WI38 (cell line): Measurements from ENCODE around the gene CADM3.

ENCODE experiments used
- H3K4me3 ChIP-seq: 2 replicates; pipeline ENCODE4 v1.5.1; 2011; ENCODE audit warnings: low read depth, mild to moderate bottlenecking, control low read depth, low read length
- TF ChIP-seq, protein P1 (sequence below): IDR thresholded peaks from 2 replicates; pipeline ENCODE4 v1.5.1; 2012; ENCODE audit warnings: low read depth, mild to moderate bottlenecking, control low read depth, low read length

The CADM3 gene

DNA sequence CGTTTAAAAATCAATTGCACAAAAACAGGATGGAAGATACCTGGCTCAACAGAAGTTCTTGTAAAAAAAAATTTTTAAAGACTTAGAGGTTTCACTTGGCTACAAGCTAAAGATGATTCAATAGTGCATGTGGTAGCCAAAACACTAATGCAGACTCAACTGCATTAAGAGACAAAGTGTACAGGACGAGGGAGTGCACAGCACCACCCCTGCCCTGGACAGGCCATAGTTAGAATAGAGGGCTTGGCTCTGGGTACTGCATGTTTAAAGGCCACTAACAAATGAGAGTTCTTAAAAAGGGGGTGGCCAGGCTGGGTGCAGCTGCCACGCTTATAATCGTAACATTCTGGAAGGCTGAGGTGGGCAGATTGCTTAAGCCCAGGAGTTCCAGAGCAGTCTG is 41.2 kb downstream of the CADM3 start:
- TF ChIP-seq, protein P1, sequence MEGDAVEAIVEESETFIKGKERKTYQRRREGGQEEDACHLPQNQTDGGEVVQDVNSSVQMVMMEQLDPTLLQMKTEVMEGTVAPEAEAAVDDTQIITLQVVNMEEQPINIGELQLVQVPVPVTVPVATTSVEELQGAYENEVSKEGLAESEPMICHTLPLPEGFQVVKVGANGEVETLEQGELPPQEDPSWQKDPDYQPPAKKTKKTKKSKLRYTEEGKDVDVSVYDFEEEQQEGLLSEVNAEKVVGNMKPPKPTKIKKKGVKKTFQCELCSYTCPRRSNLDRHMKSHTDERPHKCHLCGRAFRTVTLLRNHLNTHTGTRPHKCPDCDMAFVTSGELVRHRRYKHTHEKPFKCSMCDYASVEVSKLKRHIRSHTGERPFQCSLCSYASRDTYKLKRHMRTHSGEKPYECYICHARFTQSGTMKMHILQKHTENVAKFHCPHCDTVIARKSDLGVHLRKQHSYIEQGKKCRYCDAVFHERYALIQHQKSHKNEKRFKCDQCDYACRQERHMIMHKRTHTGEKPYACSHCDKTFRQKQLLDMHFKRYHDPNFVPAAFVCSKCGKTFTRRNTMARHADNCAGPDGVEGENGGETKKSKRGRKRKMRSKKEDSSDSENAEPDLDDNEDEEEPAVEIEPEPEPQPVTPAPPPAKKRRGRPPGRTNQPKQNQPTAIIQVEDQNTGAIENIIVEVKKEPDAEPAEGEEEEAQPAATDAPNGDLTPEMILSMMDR: no peak
- no peak overlapping the region for H3K4me3 ChIP-seq

DNA sequence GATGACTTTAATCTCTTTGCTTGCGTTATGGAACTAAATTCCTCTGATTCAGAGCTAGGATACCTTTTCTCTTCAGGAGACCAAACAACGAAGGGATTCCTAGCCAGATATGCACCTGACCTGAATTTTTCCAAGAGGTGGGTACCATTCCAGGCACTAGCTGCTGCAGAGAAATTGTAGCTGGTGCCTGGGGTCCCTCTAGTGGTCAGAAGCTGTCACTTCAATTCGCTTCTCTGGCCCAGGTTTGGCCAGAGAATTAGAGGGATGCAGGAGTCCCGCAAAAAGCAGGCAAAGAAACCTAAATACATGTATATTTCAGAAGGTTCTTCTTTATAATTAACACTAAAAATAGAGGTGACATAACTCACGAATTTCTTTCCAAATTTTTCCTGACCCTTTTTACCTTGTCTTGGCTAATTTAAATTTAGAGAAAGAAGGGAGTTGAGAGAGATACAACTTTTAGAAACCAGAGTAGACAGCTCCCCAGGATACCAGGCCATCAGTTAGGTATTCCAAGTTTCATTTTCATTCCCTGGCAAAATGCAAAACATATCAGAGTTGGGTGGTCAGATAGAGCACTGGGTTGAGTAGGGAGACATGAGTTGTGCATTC is 42.8 kb downstream of the CADM3 start:
- TF ChIP-seq, protein P1: peak; percentile 95

DNA sequence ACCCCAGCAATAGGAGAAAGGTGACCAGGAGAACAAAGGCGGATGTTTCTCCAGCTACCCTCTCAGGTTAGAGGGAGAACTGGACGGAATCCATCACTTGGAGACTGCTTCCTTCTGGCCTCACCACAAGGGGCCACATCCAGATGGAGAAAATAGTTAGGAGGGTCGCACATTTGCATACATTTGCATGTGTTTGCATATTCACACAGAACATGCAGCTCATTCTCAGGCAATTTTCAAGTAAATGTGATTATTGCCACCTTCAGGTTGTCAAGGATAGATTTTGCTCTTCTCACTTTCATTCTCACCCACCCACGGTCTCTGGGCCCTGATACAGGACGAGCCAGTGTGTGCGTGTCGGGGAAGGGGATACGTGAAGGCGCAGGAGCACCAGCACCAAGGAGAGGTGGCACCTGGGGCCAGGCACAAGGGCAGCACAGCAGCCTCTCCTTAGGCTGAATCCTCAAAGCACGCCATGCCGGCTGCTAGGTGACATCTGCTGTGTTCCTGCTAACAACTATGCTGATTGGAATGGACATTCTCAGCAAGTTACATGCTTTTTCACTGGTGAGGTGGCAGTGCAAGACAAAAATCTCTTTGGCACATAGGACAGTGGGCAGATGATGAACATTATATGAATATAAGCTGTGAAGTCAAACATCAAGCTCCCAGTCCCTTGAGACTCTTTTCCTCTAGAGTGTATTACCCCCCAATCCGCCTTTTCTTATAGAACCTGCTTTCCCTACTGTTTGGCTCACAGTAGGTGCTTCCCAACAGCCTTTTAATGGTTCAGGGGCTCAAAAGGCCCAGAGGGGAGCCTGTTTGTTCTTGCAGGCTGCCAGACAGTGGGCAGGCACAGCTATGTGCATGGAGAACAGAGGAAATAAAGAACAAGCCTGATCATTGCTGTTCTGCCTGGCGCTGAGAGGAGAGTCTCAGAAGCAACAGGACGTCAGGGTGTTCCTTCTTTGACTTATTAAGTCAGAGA is 47.5 kb downstream of the CADM3 start:
- H3K4me3 ChIP-seq: no peak overlapping the region
- TF ChIP-seq, protein P1: no peak

More for the DNA sequence above, 42.8 kb downstream of the CADM3 start:
- no peak overlapping the region for H3K4me3 ChIP-seq

DNA sequence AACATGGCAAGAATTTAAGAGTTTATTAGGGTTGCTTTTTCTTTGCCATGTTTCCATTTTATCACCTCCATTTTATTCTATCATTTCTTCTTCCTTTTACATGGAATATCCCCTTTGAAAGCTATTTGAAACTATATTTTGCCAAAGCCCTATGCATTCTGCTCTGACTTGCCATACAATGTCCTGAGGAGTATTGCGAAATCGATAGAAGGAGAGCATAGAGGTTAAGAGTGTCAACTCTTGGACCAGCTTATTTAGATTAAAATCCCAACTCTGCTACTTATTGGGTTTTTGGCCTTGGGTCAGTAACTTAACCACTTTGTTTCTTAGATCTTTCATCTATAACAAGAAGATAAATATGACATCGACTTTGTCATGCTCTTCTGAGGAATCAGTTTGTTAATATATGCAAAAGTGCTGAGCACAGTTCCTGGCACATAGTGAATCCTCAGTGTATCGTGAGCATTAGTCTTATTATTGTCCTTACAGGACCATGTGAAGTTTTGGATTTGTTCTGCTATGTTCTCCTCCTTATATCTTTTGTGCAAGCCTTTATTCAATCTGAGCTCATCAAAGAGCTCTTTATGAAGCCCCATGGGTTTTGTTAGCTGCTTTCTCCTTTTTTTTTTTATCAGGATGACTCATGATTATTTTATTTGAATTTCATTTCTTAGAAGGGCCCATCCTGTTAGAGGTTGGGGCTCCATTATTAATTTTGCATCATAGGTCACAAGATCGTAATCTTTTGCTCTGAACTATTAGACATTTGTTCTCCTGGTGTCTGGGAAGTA is 50.9 kb downstream of the CADM3 start:
- no peak overlapping the region for H3K4me3 ChIP-seq
- TF ChIP-seq, protein P1: no peak

DNA sequence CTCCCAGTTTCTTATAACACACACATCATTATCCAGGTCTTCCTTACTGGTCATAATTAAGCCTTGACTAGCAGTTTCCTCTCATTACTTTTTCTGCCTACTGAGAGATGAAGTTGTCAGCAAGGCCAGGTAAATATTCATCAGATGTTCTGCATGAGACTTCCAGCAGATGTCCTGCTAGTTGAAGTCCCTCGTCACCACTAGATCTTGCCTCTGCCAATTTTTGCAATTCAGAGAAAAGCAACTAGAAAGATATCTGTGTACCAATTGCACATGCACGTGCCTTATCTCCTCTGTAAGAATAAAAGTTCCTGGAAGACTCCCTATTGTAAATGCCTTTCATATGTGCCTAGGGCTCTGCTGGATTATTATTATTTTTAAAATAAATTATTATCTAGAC is 51.6 kb downstream of the CADM3 start:
- H3K4me3 ChIP-seq: no peak overlapping the region
- TF ChIP-seq, protein P1: no peak

DNA sequence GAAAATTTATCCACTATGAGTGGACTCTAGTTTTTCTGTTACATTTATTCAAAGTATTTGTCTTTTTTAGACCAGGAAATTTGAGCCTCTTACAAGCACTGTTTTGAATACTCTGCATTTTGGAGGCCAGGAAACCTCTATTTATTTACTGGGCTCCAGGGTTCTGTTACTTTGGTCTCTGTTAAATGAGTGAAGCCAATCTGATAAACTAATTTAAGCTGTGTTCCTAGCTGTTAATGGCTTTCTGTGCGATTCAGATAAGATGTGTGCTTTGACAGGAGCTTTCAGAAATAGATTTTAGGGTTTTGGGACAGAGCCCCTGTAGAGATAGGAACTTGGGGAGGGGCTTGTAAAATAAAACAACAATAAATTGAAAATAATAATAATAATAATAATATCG is 57.1 kb downstream of the CADM3 start:
- TF ChIP-seq, protein P1: no peak
- H3K4me3 ChIP-seq: no peak overlapping the region
